IPS-20b (cell line): ENCODE measurements around the gene PHETA1.
"Not testable (repeated sequence)": the region's sequence is repeated elsewhere in the genome, so short reads cannot be mapped to it uniquely, and the experiment has no call there.

Source experiments
- H3K27ac ChIP-seq: one replicate; pipeline ENCODE4 v1.5.1; 2013; ENCODE audit warnings: low read length
- H3K27me3 ChIP-seq: 2 replicates; pipeline ENCODE4 v1.6.1; 2013; ENCODE audit warnings: mild to moderate bottlenecking, low read length, inconsistent platforms; ENCODE audit not compliant: insufficient read depth
- H3K36me3 ChIP-seq: 2 replicates; pipeline ENCODE4 v1.6.1; 2013; ENCODE audit warnings: low read depth, mild to moderate bottlenecking, inconsistent platforms, low read length, moderate library complexity; ENCODE audit not compliant: insufficient read depth
- H3K4me1 ChIP-seq: 2 replicates; pipeline ENCODE4 v1.6.1; 2013; ENCODE audit warnings: mild to moderate bottlenecking, control low read depth, inconsistent platforms, low read length, moderate library complexity; ENCODE audit not compliant: insufficient read depth
- H3K4me3 ChIP-seq: 2 replicates; pipeline ENCODE4 v1.5.1; 2013; ENCODE audit warnings: mild to moderate bottlenecking, low read length, inconsistent platforms
- H3K9ac ChIP-seq: 2 replicates; pipeline ENCODE4 v1.6.1; 2013; ENCODE audit warnings: low read depth, mild to moderate bottlenecking, inconsistent platforms, low read length, moderate library complexity
- H3K9me3 ChIP-seq: 2 replicates; pipeline ENCODE4 v1.6.1; 2013; ENCODE audit warnings: mild to moderate bottlenecking, low read depth, low read length, inconsistent platforms; ENCODE audit not compliant: insufficient read depth

Gene PHETA1

GRCh38 chr12:111409780-111410430 is 41.0 kb upstream of the PHETA1 start:
- no peak overlapping the region for H3K4me3 ChIP-seq
- H3K27ac ChIP-seq, result no peak overlapping the region
- no peaks in the 10 kb centered on the region; the same call in 1 of the 2 replicates for H3K27me3 ChIP-seq
- H3K4me1 ChIP-seq, result peaks cover 39% of the 10 kb centered on the region
- no peaks in the 10 kb centered on the region for H3K36me3 ChIP-seq
- no peak overlapping the region for H3K9ac ChIP-seq
- no peaks in the 10 kb centered on the region for H3K9me3 ChIP-seq

- H3K4me3 ChIP-seq, result no peak overlapping the region
- H3K9ac ChIP-seq, result no peak overlapping the region
Measured at GRCh38 chr12:111409403-111409779, 40.5 kb upstream of the PHETA1 start.

GRCh38 chr12:111408686-111409402 is 39.9 kb upstream of the PHETA1 start:
- no peak overlapping the region for H3K4me3 ChIP-seq
- H3K27ac ChIP-seq, result no peak overlapping the region
- peaks cover 43% of the 10 kb centered on the region for H3K4me1 ChIP-seq
- H3K36me3 ChIP-seq, result no peaks in the 10 kb centered on the region
- H3K9ac ChIP-seq, result no peak overlapping the region
- no peaks in the 10 kb centered on the region for H3K9me3 ChIP-seq
- peaks cover 8% of the 10 kb centered on the region; the same call in 1 of the 2 replicates for H3K27me3 ChIP-seq

More at GRCh38 chr12:111409403-111409779, 40.5 kb upstream of the PHETA1 start:
- Histone ChIP-seq H3K27ac (no peak overlapping the region), H3K4me1 (peaks cover 42% of the 10 kb centered on the region), H3K36me3 (no peaks in the 10 kb centered on the region), H3K27me3 (peaks cover 4% of the 10 kb centered on the region; the same call in 1 of the 2 replicates), H3K9me3 (no peaks in the 10 kb centered on the region)

DNA sequence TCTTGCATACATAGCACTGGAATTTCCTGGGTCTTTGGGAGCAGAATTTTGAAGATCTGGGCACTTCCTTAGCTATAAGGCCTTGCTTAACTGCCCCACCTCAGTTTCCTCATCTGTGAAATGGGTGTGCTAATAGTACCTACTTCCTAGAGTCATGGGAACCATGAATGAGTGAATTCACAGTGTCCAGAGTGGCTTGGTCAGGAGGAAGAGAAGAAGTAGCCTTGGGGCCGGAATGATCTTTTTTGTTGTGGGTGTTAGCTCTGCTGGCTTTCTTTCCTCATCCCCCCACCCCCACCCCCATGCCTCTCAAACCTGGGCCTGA is 39.2 kb upstream of the PHETA1 start:
- Histone ChIP-seq H3K9me3 (no peaks in the 10 kb centered on the region), H3K9ac (no peak overlapping the region), H3K4me3 (no peak overlapping the region), H3K27ac (no peak overlapping the region), H3K36me3 (no peaks in the 10 kb centered on the region), H3K27me3 (peaks cover 8% of the 10 kb centered on the region; the same call in 1 of the 2 replicates), H3K4me1 (peaks cover 36% of the 10 kb centered on the region)

DNA sequence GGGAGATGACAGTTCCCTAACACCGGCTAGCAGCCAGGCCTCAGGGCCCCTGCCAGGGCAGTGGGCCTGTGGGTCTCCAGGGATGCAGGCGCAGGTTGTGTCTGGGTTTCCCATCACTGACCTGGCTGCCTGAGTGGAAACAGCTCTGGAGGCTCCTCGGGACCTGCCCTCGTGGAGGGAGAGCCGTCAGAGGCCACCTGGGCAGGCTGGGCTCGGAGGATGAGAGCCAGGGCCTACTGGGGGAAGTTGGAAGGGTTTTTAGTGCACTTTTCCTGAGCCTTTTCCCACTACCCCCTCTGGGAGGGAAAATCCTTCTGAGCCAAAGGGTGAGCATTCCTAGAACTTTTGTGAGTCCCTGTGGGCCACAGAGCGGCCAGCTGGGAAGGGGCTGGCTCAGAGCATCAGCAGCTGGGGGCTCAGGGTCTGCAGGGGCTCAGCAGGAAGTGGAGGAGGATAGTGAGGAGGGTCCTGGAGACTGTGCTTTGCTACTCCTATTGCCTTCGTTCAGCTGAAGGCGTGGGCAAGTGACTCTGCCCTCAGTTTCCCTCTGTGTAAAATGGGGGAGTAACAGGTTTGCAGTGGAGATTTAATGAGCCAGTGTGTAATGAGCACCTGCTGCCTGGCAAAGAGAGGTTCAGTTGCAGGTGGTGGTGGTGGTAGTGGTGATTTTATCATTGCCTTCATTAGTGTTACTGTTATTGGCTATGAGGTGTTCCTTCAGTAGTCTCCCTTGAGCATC is 38.7 kb upstream of the PHETA1 start:
- Histone ChIP-seq H3K9me3 (no peaks in the 10 kb centered on the region), H3K9ac (peak overlapping the region; percentile 77; the same call in 1 of the 2 replicates), H3K4me1 (peaks cover 30% of the 10 kb centered on the region), H3K27ac (no peak overlapping the region), H3K27me3 (peaks cover 8% of the 10 kb centered on the region; the same call in 1 of the 2 replicates), H3K36me3 (no peaks in the 10 kb centered on the region), H3K4me3 (peak overlapping the region; percentile 79)

DNA sequence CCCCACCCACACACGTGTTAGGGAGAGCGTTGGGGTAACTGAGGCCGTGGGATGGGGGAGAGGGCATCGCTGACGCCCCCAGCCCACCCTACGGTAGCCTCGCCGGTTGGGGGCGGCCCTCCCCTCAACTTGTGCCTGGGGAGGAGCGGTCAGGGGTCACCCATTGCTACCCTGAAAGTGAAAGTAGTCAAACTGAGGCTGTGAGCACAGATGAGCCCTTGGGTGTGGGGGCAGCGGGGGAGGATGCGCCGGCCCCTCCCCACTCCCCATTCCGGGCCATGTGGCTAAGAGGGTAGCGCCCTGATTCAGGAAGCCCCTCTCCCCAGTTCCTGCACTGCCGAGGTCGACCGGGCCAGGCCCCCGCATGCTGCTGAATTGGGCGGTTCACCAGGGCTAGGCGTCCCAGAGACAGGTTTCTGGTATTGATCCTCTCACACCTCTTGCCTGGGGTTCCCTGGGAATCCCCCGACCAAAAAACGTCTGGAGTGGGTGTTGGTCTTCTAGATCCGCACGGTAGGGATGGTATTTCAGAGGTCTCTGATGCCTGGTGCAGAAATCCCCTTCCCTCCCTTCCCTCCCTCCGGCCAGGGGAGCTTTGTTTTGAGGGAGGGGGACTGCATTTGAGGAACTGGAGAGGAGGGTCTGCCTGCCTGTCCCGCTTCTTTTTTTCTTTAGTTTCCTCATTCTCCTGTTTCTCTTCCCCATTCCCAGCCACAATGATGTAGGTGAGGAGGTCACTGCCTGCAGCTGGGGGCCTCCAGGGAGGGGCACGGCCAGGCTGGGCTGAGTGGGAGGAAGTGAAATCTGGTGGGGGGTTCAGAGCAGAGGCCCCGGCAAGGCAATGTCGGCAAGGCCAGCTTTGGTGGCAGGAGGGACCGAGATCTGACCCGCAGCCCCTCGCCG is 37.8 kb upstream of the PHETA1 start:
- H3K4me3 ChIP-seq, result peak overlapping the region; percentile 79
- H3K27me3 ChIP-seq, result peaks cover 8% of the 10 kb centered on the region; the same call in 1 of the 2 replicates
- H3K36me3 ChIP-seq, result no peaks in the 10 kb centered on the region
- H3K27ac ChIP-seq, result no peak overlapping the region
- peak overlapping the region; percentile 77; the same call in 1 of the 2 replicates for H3K9ac ChIP-seq
- H3K4me1 ChIP-seq, result peaks cover 23% of the 10 kb centered on the region
- H3K9me3 ChIP-seq, result no peaks in the 10 kb centered on the region

GRCh38 chr12:111405859-111406473 is 37.1 kb upstream of the PHETA1 start, which contains the start of gene SH2B3:
SH2B3 (plus strand) TSS chr12:111405923; CDS start chr12:111418146, 12,223 bp downstream.
- Histone ChIP-seq H3K36me3 (no peaks in the 10 kb centered on the region), H3K4me1 (peaks cover 16% of the 10 kb centered on the region), H3K27ac (peak within 1 kb of the TSS; percentile 75), H3K9ac (peak within 1 kb of the TSS; percentile 77; the same call in 1 of the 2 replicates), H3K4me3 (peak within 1 kb of the TSS; percentile 79), H3K9me3 (no peaks in the 10 kb centered on the region), H3K27me3 (peaks cover 8% of the 10 kb centered on the region; the same call in 1 of the 2 replicates)

GRCh38 chr12:111405149-111405858 is 36.4 kb upstream of the PHETA1 start:
- Histone ChIP-seq H3K9me3 (no peaks in the 10 kb centered on the region), H3K4me3 (peak overlapping the region; percentile 79; the same call in 1 of the 2 replicates), H3K4me1 (peaks cover 11% of the 10 kb centered on the region), H3K27me3 (peaks cover 8% of the 10 kb centered on the region; the same call in 1 of the 2 replicates), H3K27ac (peak overlapping the region; percentile 75), H3K9ac (peak overlapping the region; percentile 70; the same call in 1 of the 2 replicates), H3K36me3 (no peaks in the 10 kb centered on the region)

- Histone ChIP-seq H3K27ac (peak overlapping the region; percentile 75), H3K27me3 (peaks cover 8% of the 10 kb centered on the region; the same call in 1 of the 2 replicates), H3K4me1 (peaks cover 11% of the 10 kb centered on the region), H3K9ac (peak overlapping the region; percentile 70; the same call in 1 of the 2 replicates), H3K4me3 (peak overlapping the region; percentile 70; the same call in 1 of the 2 replicates), H3K9me3 (no peaks in the 10 kb centered on the region), H3K36me3 (no peaks in the 10 kb centered on the region)
Measured at GRCh38 chr12:111404362-111405148, 35.7 kb upstream of the PHETA1 start.

GRCh38 chr12:111402490-111402824 is 33.6 kb upstream of the PHETA1 start:
- not testable (repeated sequence) for H3K9me3 ChIP-seq, H3K4me3 ChIP-seq, H3K36me3 ChIP-seq, H3K27ac ChIP-seq, H3K4me1 ChIP-seq, H3K27me3 ChIP-seq, H3K9ac ChIP-seq
